8988T (cell line): ENCODE data around the gene TYSND1.
"Not testable (repeated sequence)": the region's sequence is repeated elsewhere in the genome, so short reads cannot be mapped to it uniquely, and the experiment has no call there.

ENCODE experiments used
- DNase-seq: peaks from one replicate; pipeline ENCODE4 v3.0.0; 2011

The TYSND1 gene

GRCh38 chr10:70163448-70163847 is 16.9 kb upstream of the TYSND1 start:
- DNase-seq, result no peak

GRCh38 chr10:70162892-70163201 is 16.3 kb upstream of the TYSND1 start:
- no peak for DNase-seq

GRCh38 chr10:70162151-70162891 is 15.8 kb upstream of the TYSND1 start:
- DNase-seq, result no peak

GRCh38 chr10:70160798-70161197 is 14.3 kb upstream of the TYSND1 start:
- no peak for DNase-seq

GRCh38 chr10:70159366-70159765 is 12.9 kb upstream of the TYSND1 start:
- DNase-seq, result not testable (repeated sequence)

- no peak for DNase-seq
Observed at GRCh38 chr10:70158113-70158512, 11.6 kb upstream of the TYSND1 start.

- DNase-seq, result no peak
Observed at GRCh38 chr10:70155255-70155838, 8.8 kb upstream of the TYSND1 start.

GRCh38 chr10:70148516-70148915 is 2.0 kb upstream of the TYSND1 start:
- no peak for DNase-seq

DNA sequence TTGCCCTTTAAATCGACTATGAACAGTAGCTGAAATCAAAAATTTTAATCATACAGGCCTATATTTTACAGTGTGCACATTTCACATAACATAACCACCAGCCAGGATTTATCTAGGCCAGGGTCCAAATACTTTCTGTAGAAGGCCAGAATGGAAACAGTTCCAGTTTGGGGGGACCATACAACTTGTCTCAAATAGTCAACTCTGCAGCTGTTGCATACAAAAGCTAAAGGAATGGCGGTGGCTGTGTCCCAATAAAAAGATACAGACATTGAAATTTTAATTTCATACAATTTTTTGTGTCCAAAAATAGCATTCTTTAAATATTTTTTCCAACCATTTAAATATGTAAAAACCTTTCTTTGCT is 742 bp upstream of the TYSND1 start:
- DNase-seq, result no peak

GRCh38 chr10:70145666-70146488 is 623 bp downstream of the TYSND1 start:
- DNase-seq, result peak; percentile 68

GRCh38 chr10:70145166-70145665 is 1.3 kb downstream of the TYSND1 start:
- DNase-seq, result no peak

DNA sequence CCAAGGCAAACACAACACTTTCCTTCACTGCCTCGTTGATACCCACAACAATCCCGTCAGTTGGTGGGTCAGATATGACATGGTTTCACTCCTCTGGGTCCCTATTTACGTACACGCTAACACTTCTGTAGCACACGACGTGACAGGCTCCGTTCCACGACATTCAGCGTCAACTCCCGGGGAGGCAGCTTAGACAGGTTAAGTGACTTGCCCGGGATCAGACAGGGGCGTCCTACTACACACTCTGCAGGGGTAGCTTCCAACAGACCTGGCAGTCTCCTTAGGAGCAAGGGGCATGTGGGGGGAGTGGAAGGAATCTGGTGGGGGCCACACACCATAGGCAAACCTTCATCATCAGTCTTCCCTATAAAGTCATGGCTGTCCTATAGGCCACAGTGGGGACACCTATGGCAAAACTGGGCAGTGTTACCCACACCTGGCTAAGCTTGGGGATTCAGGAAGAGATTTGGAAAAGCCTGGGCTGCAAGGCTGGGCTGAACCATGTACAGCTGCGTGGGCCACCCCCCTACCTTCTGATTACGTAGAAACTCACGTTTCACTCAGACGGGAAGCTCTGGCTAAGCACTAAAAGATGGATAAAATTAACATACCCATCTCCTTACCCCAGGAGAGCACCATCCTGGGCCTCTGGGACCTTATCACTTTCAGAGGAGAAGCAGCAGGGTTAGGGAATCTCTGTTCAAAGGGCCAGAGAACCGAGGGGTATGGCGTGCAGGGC is 2.0 kb downstream of the TYSND1 start:
- no peak for DNase-seq

GRCh38 chr10:70142555-70142954 is 3.9 kb downstream of the TYSND1 start:
- no peak for DNase-seq

DNA sequence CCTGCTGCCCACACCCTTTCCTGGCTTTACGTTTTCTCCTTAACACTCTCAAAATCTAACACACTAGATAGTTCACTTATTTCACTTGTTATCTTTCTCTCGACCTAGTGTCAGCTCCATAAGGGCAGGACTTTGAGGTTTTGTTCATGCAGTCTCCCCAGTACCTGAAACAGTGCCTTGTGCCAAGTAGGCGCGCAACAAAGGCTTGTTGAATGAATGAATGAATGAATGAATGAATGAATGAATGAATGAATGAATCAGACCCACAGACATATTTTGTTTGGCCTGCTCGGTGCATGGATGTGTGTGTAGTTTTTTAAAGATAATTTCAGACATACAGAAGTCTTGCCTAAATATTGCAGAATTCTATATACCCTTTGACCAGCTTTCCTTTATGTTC is 6.2 kb downstream of the TYSND1 start:
- no peak for DNase-seq

DNA sequence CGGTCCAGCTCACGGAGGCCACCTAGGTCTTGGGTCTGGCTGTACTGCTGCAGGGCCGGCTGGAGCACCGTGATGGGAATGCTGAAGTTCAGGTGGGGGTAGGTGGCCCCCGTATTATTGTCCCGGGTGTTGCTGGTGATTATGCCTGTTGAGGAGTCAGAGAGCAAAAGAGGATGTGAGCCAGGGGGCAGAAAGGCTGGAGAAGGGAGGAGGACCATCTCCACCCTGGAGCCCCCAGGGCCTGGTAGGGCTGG is 6.6 kb downstream of the TYSND1 start:
- DNase-seq, result no peak

GRCh38 chr10:70139151-70139996 is 7.1 kb downstream of the TYSND1 start:
- DNase-seq, result no peak

- DNase-seq, result no peak
Observed at GRCh38 chr10:70137927-70138883, 8.3 kb downstream of the TYSND1 start.

- DNase-seq, result no peak
Observed at GRCh38 chr10:70137135-70137534, 9.4 kb downstream of the TYSND1 start.

DNA sequence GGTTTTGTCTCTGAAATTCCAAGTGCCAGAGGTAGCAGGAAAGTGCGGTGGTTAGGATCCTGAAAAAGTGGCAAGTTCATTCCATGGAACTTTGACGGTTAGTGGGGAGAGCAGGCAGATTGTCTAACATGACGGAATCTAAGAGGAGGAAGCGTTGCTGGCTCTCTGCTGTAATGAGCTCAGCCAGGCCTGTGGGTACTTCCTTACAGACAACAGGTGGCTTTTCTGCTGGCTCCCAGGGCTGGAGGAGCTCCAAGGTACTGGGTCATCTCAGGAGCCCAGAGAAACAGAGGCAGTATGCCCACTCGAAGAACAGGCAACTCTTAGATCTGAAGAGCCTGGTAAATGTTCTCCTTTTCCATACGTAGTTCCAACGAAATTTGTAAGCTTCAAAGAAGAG is 10.8 kb downstream of the TYSND1 start:
- no peak for DNase-seq

DNA sequence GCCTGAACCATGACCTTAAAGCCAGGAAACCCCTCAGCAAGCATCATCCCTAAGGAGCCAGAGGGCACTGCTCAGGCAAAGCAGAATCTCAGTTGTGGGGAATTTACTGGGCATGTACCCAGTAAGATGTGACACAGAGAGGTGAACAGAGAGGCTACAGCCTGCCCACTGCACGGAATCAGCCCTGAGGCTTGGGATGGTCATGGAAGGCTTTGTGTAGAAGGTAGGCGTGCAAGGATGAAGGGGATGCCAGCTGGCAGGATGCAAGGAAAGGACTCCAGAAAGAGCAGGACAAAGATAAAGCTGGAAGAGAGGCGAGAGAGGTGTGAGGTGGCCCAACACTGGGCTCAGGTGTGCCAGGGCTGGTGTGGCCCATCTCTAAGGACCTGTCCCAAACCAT is 11.5 kb downstream of the TYSND1 start:
- DNase-seq, result no peak
